Jurkat, Clone E6-1 (cell line): ENCODE results near the gene FAM234A.
"Not testable (repeated sequence)": the region's sequence is repeated elsewhere in the genome, so short reads cannot be mapped to it uniquely, and the experiment has no call there.

Source experiments
- DNase-seq: peaks from one replicate; pipeline ENCODE4 v3.0.0-alpha.2; 2011; ENCODE audit warnings: low read depth, low spot score
- H3K4me3 ChIP-seq: 2 replicates; pipeline ENCODE4 v1.5.1; 2011; ENCODE audit warnings: mild to moderate bottlenecking, low read length, control low read depth, moderate library complexity

The FAM234A gene

GRCh38 chr16:261031-261691 lies 26.5 kb downstream of the FAM234A start:
- no peak overlapping the region for H3K4me3 ChIP-seq
- DNase-seq: no peak

- DNase-seq: no peak
- no peak overlapping the region for H3K4me3 ChIP-seq
These were observed 27.6 kb downstream of the FAM234A start for GRCh38 chr16:262121-262745.

GRCh38 chr16:263182-263774 lies 28.7 kb downstream of the FAM234A start:
- no peak for DNase-seq

GRCh38 chr16:263944-264343 lies 29.3 kb downstream of the FAM234A start:
- DNase-seq: no peak
- H3K4me3 ChIP-seq: no peak overlapping the region

More at GRCh38 chr16:263182-263774, 28.7 kb downstream of the FAM234A start:
- H3K4me3 ChIP-seq: no peak overlapping the region

- H3K4me3 ChIP-seq: no peak overlapping the region
- DNase-seq: no peak
These were observed 29.9 kb downstream of the FAM234A start for GRCh38 chr16:264440-264951.

GRCh38 chr16:265002-265529 lies 30.4 kb downstream of the FAM234A start:
- no peak for DNase-seq
- H3K4me3 ChIP-seq: no peak overlapping the region

- H3K4me3 ChIP-seq: no peak overlapping the region
- DNase-seq: no peak
These were observed 31.1 kb downstream of the FAM234A start for GRCh38 chr16:265711-266110.

GRCh38 chr16:266258-267164 lies 31.9 kb downstream of the FAM234A start:
- DNase-seq: no peak
- H3K4me3 ChIP-seq: no peak overlapping the region

GRCh38 chr16:267562-267961 lies 32.9 kb downstream of the FAM234A start:
- H3K4me3 ChIP-seq, DNase-seq: not testable (repeated sequence)

GRCh38 chr16:268141-269053 lies 33.8 kb downstream of the FAM234A start:
- H3K4me3 ChIP-seq: no peak overlapping the region
- no peak for DNase-seq

GRCh38 chr16:269061-269796 lies 34.6 kb downstream of the FAM234A start:
- no peak overlapping the region for H3K4me3 ChIP-seq
- no peak for DNase-seq

DNA sequence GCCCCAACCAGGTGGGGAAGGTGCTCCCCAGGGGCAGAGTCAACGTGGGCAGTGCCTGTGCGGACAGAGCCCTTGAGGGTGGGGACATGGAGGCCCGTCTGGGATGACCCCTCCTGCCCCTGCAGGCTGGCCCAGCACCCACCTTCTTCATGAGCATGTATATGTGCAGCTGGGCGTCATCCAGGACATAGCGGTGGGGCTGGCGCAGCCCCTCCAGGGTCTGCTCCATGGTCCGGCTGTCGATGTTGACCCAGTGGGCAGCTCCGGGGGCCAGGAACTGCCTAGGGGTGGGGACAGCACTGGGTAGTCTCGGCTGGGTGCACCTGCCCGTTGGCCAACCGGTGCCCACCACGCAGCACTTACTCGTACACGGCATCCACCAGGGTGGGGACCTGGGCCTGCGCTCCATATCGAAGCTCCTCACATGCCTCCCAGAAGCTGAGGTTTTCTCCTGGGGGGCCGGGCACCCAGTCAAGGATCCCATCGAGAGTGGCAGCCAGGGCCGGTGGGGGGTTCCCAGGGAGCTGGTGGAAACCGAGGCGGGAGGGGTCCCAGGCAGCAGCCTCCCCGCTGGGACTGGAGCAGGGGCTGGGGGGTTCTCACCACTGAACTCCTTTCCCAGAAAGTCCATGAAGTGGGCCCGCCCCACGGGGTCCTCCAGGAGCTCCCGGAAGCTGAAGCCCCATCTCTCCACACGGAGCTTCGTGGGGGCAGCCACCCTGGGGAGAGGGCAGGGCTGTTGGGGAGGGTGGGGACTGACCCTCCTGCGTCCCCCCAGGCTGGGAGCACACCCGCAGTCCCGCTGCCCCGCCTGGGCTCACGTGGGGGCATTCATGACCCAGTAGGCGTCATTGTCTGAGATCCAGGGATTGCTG lies 36.0 kb downstream of the FAM234A start:
- no peak overlapping the region for H3K4me3 ChIP-seq
- DNase-seq: no peak

GRCh38 chr16:272633-273546 lies 38.3 kb downstream of the FAM234A start:
- no peak overlapping the region for H3K4me3 ChIP-seq
- DNase-seq: no peak

GRCh38 chr16:273547-274421 lies 39.2 kb downstream of the FAM234A start:
- no peak for DNase-seq
- H3K4me3 ChIP-seq: no peak overlapping the region
